GM21528 (cell line): ENCODE results near the gene ATP13A4.

Source experiments
- ATAC-seq: cut with Tn5 transposase; IDR thresholded peaks from one replicate; pipeline ENCODE4 v1.9.1; 2021; ENCODE audit warnings: mild to moderate bottlenecking, moderate library complexity; ENCODE audit not compliant: unreplicated experiment, low FRiP score

Gene ATP13A4

GRCh38 chr3:193502871-193503270 lies 51.8 kb downstream of the ATP13A4 start:
- ATAC-seq, result no peak

- no peak for ATAC-seq
Observed at GRCh38 chr3:193499801-193500485, 54.8 kb downstream of the ATP13A4 start.

GRCh38 chr3:193499136-193499770 lies 55.4 kb downstream of the ATP13A4 start:
- ATAC-seq, result no peak

DNA sequence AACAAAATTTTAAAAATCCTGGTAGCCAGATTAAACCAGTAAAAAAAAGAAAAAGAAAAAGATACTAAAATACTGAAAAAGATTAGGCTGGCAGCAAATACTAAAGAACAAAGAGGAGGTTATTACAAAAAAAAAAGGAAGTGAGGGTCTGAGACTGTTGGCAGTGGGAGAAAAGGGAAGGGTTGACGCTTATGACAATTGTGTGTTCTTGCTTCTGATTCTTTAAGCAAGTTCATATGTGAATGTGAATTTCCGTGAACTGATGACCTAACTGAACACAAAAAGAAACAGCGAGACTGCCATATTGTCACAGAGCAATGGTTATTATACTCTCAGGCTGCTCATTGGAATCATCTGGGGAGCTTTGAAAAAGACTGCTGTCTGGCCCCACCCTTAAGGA lies 56.5 kb downstream of the ATP13A4 start:
- no peak for ATAC-seq

- ATAC-seq, result no peak
Observed at GRCh38 chr3:193496658-193497057, 58.0 kb downstream of the ATP13A4 start.

- ATAC-seq, result no peak
Observed at GRCh38 chr3:193491026-193491425, 63.7 kb downstream of the ATP13A4 start.

- ATAC-seq, result no peak
Observed at GRCh38 chr3:193490580-193490979, 64.1 kb downstream of the ATP13A4 start.

- no peak for ATAC-seq
Observed at GRCh38 chr3:193489949-193490348, 64.7 kb downstream of the ATP13A4 start.

- no peak for ATAC-seq
Observed at GRCh38 chr3:193488741-193489140, 66.0 kb downstream of the ATP13A4 start.

- no peak for ATAC-seq
Observed at GRCh38 chr3:193483988-193484539, 70.6 kb downstream of the ATP13A4 start.

DNA sequence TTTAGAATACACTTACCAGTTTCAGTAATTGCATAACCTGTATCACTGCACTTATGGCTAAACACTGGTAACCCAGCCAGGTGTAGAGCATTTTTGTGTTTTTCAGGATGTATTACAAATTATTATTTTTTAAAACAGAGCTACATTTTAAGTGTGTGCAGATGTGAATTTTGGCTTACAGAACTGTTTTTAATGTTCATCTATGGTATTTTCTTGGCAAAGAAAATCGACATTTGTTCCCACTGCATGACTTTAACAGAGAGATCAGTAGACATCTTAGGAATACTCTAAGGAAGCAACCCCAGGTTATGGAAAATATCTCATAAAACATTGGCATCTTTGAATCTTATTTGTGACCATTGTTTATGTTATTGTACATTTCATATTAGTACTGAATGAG lies 73.3 kb downstream of the ATP13A4 start:
- no peak for ATAC-seq

- no peak for ATAC-seq
Observed at GRCh38 chr3:193474446-193474845, 80.2 kb downstream of the ATP13A4 start.

GRCh38 chr3:193470710-193471109 lies 84.0 kb downstream of the ATP13A4 start:
- no peak for ATAC-seq

GRCh38 chr3:193465992-193466608 lies 88.6 kb downstream of the ATP13A4 start:
- no peak for ATAC-seq

GRCh38 chr3:193464889-193465288 lies 89.8 kb downstream of the ATP13A4 start:
- ATAC-seq, result no peak

GRCh38 chr3:193457526-193457925 lies 97.2 kb downstream of the ATP13A4 start:
- ATAC-seq, result no peak

DNA sequence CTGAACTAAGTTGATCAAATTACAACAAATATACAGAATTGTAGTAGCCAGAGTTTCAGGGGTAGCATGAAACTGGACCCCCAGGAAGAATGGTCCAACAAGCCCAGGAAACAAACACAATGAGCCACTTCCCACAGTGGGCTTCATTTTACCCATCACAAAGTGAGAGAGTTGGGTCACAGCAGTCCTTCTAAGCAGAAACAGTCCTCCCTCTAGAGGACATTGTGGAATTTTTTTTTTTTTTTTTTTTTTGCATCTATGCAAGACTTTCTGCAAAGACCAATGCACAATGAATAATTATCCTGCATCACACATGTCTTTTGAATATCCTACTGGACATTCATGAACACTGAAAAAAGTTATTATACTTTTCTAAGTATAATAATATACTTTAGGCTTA lies 102.4 kb downstream of the ATP13A4 start:
- no peak for ATAC-seq

- ATAC-seq, result no peak
Observed at GRCh38 chr3:193451902-193452301, 102.8 kb downstream of the ATP13A4 start.

- no peak for ATAC-seq
Observed at GRCh38 chr3:193446965-193447602, 107.6 kb downstream of the ATP13A4 start.

GRCh38 chr3:193439423-193439822 lies 115.3 kb downstream of the ATP13A4 start:
- no peak for ATAC-seq
